NB4 (cell line): Measurements from ENCODE around the gene SPATS1.

Experiments used
- TF ChIP-seq, protein P1 (sequence below): IDR thresholded peaks from one replicate; pipeline ENCODE4 v1.5.1; 2012; ENCODE audit warnings: low read depth, low read length
- TF ChIP-seq, protein P2 (sequence below): IDR thresholded peaks from 2 replicates; pipeline ENCODE4 v1.6.1; 2011; ENCODE audit warnings: low read depth, low read length

DNA sequence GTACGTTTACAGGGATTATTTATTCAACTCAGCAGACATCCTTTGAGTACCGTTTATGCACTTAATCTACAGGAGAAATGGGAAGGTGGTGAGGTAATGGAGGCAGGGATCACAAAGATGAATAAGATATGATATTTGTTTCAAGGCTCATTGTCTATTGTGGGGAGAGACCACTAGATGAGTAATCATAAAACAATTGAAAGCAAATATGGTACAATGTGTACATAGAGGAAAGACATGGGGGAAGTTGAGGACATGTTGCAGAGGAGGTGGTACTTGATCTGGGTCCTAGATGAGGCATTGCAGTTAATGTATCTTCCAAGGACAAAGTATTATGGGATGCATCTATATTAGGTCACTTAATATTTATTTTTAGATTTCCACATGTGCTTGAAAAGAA is 31.3 kb downstream of the SPATS1 start:
- TF ChIP-seq, protein P1, sequence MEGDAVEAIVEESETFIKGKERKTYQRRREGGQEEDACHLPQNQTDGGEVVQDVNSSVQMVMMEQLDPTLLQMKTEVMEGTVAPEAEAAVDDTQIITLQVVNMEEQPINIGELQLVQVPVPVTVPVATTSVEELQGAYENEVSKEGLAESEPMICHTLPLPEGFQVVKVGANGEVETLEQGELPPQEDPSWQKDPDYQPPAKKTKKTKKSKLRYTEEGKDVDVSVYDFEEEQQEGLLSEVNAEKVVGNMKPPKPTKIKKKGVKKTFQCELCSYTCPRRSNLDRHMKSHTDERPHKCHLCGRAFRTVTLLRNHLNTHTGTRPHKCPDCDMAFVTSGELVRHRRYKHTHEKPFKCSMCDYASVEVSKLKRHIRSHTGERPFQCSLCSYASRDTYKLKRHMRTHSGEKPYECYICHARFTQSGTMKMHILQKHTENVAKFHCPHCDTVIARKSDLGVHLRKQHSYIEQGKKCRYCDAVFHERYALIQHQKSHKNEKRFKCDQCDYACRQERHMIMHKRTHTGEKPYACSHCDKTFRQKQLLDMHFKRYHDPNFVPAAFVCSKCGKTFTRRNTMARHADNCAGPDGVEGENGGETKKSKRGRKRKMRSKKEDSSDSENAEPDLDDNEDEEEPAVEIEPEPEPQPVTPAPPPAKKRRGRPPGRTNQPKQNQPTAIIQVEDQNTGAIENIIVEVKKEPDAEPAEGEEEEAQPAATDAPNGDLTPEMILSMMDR = no peak
- TF ChIP-seq, protein P2, sequence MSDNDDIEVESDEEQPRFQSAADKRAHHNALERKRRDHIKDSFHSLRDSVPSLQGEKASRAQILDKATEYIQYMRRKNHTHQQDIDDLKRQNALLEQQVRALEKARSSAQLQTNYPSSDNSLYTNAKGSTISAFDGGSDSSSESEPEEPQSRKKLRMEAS = no peak
